CD14-positive monocyte (primary cell): Measurements from ENCODE around the gene HLA-A. TPM values are rescaled to one million over a fixed set of nuclear protein-coding genes. Genes with fewer than 3 reads are reported as not detected.

Experiments
- DNase-seq, 3 donors: peaks; one replicate each; pipeline ENCODE4 v3.0.0-alpha.2; 2011 to 2022
- H2AFZ ChIP-seq: 2 replicates; pipeline ENCODE4 v1.6.0; 2012; ENCODE audit warnings: mild to moderate bottlenecking, low read depth, low read length, inconsistent platforms; ENCODE audit not compliant: insufficient read depth, poor library complexity, severe bottlenecking
- H3K27ac ChIP-seq, 2 donors: 1 replicate in 1 of 2; 2 replicates in 1 of 2; pipeline ENCODE4 v1.5.1; 2012 to 2013; ENCODE audit warnings: low read length in 2 of 2, control low read depth in 1 of 2, inconsistent platforms in 1 of 2, low read depth in 1 of 2, mild to moderate bottlenecking in 1 of 2
- H3K27me3 ChIP-seq, 2 donors: one replicate each; pipeline versions ENCODE4 v1.6.0 to v1.6.1; 2011 to 2013; ENCODE audit warnings: low read length in 2 of 2; ENCODE audit not compliant: control insufficient read depth in 2 of 2, insufficient read depth in 2 of 2
- H3K36me3 ChIP-seq, 2 donors: replicated peaks in 1 of 2; 1 replicate in 1 of 2; 2 replicates in 1 of 2; pipeline versions ENCODE4 v1.5.1 to v1.6.1; 2012 to 2013; ENCODE audit warnings: low read length in 2 of 2, control low read depth in 1 of 2, inconsistent platforms in 1 of 2, mild to moderate bottlenecking in 1 of 2; ENCODE audit not compliant: insufficient read depth in 2 of 2, control insufficient read depth in 1 of 2
- H3K4me1 ChIP-seq, 2 donors: 1 replicate in 1 of 2; 2 replicates in 1 of 2; pipeline versions ENCODE4 v1.5.1 to v1.6.1; 2012 to 2013; ENCODE audit warnings: low read length in 2 of 2, control low read depth in 1 of 2, inconsistent platforms in 1 of 2, mild to moderate bottlenecking in 1 of 2, moderate library complexity in 1 of 2; ENCODE audit not compliant: insufficient read depth in 2 of 2, control insufficient read depth in 1 of 2
- H3K4me2 ChIP-seq: replicated peaks from 2 replicates; pipeline ENCODE3; 2012; ENCODE audit warnings: low read length, moderate library complexity, mild to moderate bottlenecking; ENCODE audit not compliant: poor library complexity, severe bottlenecking; ENCODE audit errors: extremely low read depth
- H3K4me3 ChIP-seq, 3 experiments: fragments of 200-600 bp in 1 of 3; sonication (generic) in 1 of 3; replicated peaks in 1 of 3; 1 replicate in 2 of 3; 2 replicates in 1 of 3; pipeline ENCODE4 v1.5.1; 2011 to 2013; ENCODE audit warnings: low read length in 3 of 3, mild to moderate bottlenecking in 3 of 3, control low read depth in 2 of 3, low read depth in 2 of 3, inconsistent platforms in 1 of 3, moderate library complexity in 1 of 3
- H3K79me2 ChIP-seq: 2 replicates; pipeline ENCODE4 v1.6.0; 2012; ENCODE audit warnings: mild to moderate bottlenecking, control low read depth, inconsistent platforms, low read length, moderate library complexity; ENCODE audit not compliant: insufficient read depth
- H3K9ac ChIP-seq: 2 replicates; pipeline ENCODE4 v1.6.0; 2017; ENCODE audit warnings: low read length, mild to moderate bottlenecking; ENCODE audit not compliant: insufficient read depth, poor library complexity, severe bottlenecking
- H3K9me3 ChIP-seq, 2 donors: replicated peaks in 1 of 2; 1 replicate in 1 of 2; 2 replicates in 1 of 2; pipeline versions ENCODE4 v1.5.1 to v1.6.1; 2012 to 2013; ENCODE audit warnings: low read length in 2 of 2, control low read depth in 1 of 2; ENCODE audit not compliant: control insufficient read depth in 1 of 2, insufficient read depth in 1 of 2
- H4K20me1 ChIP-seq: 2 replicates; pipeline ENCODE4 v1.6.0; 2012; ENCODE audit warnings: mild to moderate bottlenecking, low read length, control low read depth, moderate library complexity; ENCODE audit not compliant: insufficient read depth
- H3K27ac Mint-ChIP-seq, 7 donors: one replicate each; pipeline ENCODE4 v1.8.0; 2020; ENCODE audit warnings: mild to moderate bottlenecking in 7 of 7, mixed read lengths in 7 of 7, moderate library complexity in 6 of 7, inconsistent platforms in 2 of 7
- H3K27me3 Mint-ChIP-seq, 3 donors: one replicate each; pipeline ENCODE4 v1.8.0; 2021 to 2022; ENCODE audit warnings: low read depth in 3 of 3, mild to moderate bottlenecking in 3 of 3, mixed read lengths in 3 of 3, moderate library complexity in 3 of 3, inconsistent platforms in 1 of 3
- H3K36me3 Mint-ChIP-seq, 2 donors: one replicate each; pipeline ENCODE4 v1.8.0; 2020; ENCODE audit warnings: mixed read lengths in 2 of 2, inconsistent platforms in 1 of 2, mild to moderate bottlenecking in 1 of 2
- H3K4me1 Mint-ChIP-seq: one replicate; pipeline ENCODE4 v1.8.0; 2020; ENCODE audit warnings: mild to moderate bottlenecking, mixed read lengths
- H3K4me3 Mint-ChIP-seq, 2 donors: one replicate each; pipeline ENCODE4 v1.8.0; 2020; ENCODE audit warnings: mild to moderate bottlenecking in 2 of 2, mixed read lengths in 2 of 2, moderate library complexity in 1 of 2
- H3K9me3 Mint-ChIP-seq, 7 donors: one replicate each; pipeline ENCODE4 v1.8.0; 2020 to 2022; ENCODE audit warnings: mixed read lengths in 7 of 7, mild to moderate bottlenecking in 6 of 7, moderate library complexity in 6 of 7, inconsistent platforms in 2 of 7
- WGBS: methylation state at CpG from one replicate; pipeline ENCODE4 v1.1.5; 2013; ENCODE audit warnings: missing lambda C conversion rate; ENCODE audit not compliant: insufficient coverage; 5-methylcytosine and 5-hydroxymethylcytosine counted together
- intact Hi-C, 2 donors: fragments of 100-400 bp; cut with micrococcal nuclease; formaldehyde crosslinking; loops; one replicate each; pipeline versions ENCODE4 v1.15.0 to v1.15.1; 2023
- polyA plus RNA-seq, 3 donors: library from polyadenylated mRNA; depleted of rRNA in 1 of 3; unstranded in 2 of 3; stranded (reverse) in 1 of 3; fragments of 300-500 nt in 2 of 3; fragments of >200 nt in 1 of 3; fragmentation: Illumina TruSeq in 2 of 3; gene quantifications; 1 replicate in 2 of 3; 2 replicates in 1 of 3; pipeline ENCODE4 v1.2.3, GENCODE V29; 2012 to 2021
- TF ChIP-seq, protein P1 (sequence below): fragments of 200-600 bp; IDR thresholded peaks from one replicate; pipeline ENCODE4 v1.8.0; 2022; ENCODE audit warnings: antibody characterized with exemption, mild to moderate bottlenecking

The HLA-A gene
- polyA plus RNA-seq, 3 donors = 1,518 to 2,788 (median 1,574) TPM

DNA sequence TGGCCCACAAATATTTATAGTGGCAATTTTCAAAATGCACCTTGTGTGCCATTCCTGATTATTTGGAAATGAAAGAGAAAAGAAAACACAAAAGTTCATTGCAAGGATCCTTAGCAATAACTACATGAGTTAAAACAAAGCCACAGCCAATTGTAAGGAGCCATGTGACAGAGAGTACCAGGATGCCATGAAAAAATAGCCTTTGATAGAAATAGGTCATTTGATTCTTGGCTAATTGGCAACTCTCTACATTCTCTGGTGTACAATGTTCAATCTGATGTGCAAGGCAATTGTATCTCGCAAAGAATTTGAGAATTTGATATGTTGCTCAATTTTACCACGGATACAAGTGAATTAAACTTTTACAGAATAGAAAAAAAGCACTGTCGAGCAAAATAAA is 9.6 kb downstream of the HLA-A start:
- Histone ChIP-seq H3K9me3 (no peaks in the 10 kb centered on the region), H3K4me2 (no peak overlapping the region), H3K27ac (no peak overlapping the region), H3K4me1 (no peaks in the 10 kb centered on the region), H3K79me2 (no peaks in the 10 kb centered on the region), H3K4me3 (no peak overlapping the region), H3K9ac (no peak overlapping the region), H3K36me3 (peaks cover 10 to 24% of the 10 kb centered on the region in 2 donors), H4K20me1 (peaks cover 30% of the 10 kb centered on the region), H2AFZ (no peak overlapping the region), H3K27me3 (no peaks in the 10 kb centered on the region)
- Mint-ChIP-seq H3K27me3 (peaks cover 0 to 2% (median 0%) of the 10 kb centered on the region in 3 donors), H3K9me3 (no peaks in the 10 kb centered on the region), H3K4me1 (peaks cover 24% of the 10 kb centered on the region), H3K36me3 (peaks cover 26 to 28% of the 10 kb centered on the region in 2 donors), H3K27ac (peak overlapping the region in 1 of 7 donors; percentile 7), H3K4me3 (no peak overlapping the region)
- no peak for DNase-seq
- TF ChIP-seq, protein P1, sequence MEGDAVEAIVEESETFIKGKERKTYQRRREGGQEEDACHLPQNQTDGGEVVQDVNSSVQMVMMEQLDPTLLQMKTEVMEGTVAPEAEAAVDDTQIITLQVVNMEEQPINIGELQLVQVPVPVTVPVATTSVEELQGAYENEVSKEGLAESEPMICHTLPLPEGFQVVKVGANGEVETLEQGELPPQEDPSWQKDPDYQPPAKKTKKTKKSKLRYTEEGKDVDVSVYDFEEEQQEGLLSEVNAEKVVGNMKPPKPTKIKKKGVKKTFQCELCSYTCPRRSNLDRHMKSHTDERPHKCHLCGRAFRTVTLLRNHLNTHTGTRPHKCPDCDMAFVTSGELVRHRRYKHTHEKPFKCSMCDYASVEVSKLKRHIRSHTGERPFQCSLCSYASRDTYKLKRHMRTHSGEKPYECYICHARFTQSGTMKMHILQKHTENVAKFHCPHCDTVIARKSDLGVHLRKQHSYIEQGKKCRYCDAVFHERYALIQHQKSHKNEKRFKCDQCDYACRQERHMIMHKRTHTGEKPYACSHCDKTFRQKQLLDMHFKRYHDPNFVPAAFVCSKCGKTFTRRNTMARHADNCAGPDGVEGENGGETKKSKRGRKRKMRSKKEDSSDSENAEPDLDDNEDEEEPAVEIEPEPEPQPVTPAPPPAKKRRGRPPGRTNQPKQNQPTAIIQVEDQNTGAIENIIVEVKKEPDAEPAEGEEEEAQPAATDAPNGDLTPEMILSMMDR = no peak
- intact Hi-C loops = no loop called here
- no CpG with 5 or more reads among the region's 3 CpGs for WGBS

DNA sequence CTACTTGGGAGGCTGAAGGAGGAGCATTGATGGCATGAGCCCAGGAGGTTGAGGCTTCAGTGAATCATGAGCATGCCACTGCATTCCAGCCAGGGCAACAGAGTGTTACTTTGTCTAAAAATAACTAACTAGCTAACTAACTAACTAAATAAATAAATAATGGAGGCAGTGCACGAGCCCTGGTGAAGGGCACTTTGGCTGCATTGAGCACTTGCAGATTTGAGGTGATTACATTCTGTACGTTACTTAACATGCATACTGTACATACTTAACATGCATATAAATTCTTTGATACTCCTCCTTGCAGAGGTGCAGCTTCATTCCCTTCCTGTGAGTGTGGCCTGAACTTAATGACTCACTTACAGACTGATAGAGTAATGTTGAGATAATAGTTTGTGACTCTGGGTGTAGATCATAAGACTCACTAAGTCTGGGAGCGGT is 10.7 kb downstream of the HLA-A start:
- Histone ChIP-seq H3K27me3 (no peaks in the 10 kb centered on the region), H3K9ac (no peak overlapping the region), H3K4me2 (no peak overlapping the region), H3K36me3 (peaks cover 4 to 13% of the 10 kb centered on the region in 2 donors), H3K4me3 (no peak overlapping the region), H3K4me1 (no peaks in the 10 kb centered on the region), H3K9me3 (no peaks in the 10 kb centered on the region), H3K27ac (no peak overlapping the region), H3K79me2 (no peaks in the 10 kb centered on the region), H2AFZ (no peak overlapping the region), H4K20me1 (peaks cover 18% of the 10 kb centered on the region)
- peak overlapping the region in 2 of 7 donors; percentile 4 to 46 for H3K27ac Mint-ChIP-seq
- H3K4me1 Mint-ChIP-seq = peaks cover 21% of the 10 kb centered on the region
- DNase-seq = no peak
- H3K4me3 Mint-ChIP-seq = no peak overlapping the region
- H3K27me3 Mint-ChIP-seq = peaks cover 0 to 2% (median 0%) of the 10 kb centered on the region in 3 donors
- no CpG with 5 or more reads among the region's 3 CpGs for WGBS
- no peaks in the 10 kb centered on the region for H3K9me3 Mint-ChIP-seq
- TF ChIP-seq, protein P1 = no peak
- H3K36me3 Mint-ChIP-seq = peaks cover 16 to 17% of the 10 kb centered on the region in 2 donors
- intact Hi-C loops = no loop called here
